NCI-H2081 treated with DMSO at 0.1 percent for 48 hours (cell line): Measurements from ENCODE around the gene OTX1.
"Not testable (repeated sequence)": the region's sequence is repeated elsewhere in the genome, so short reads cannot be mapped to it uniquely, and the experiment has no call there.

Experiments
- DNase-seq: peaks from one replicate; lab custom pipeline; 2025; lab: John Stamatoyannopoulos, UW

Gene OTX1

GRCh38 chr2:63058921-63059792 is 8.5 kb downstream of the OTX1 start:
- no peak for DNase-seq

GRCh38 chr2:63059793-63060471 is 9.3 kb downstream of the OTX1 start:
- no peak for DNase-seq

- DNase-seq, result no peak
Observed at GRCh38 chr2:63060472-63060991, 9.9 kb downstream of the OTX1 start.

- no peak for DNase-seq
Observed at GRCh38 chr2:63064197-63064596, 13.6 kb downstream of the OTX1 start.

- no peak for DNase-seq
Observed at GRCh38 chr2:63064661-63065060, 14.0 kb downstream of the OTX1 start.

- DNase-seq, result no peak
Observed at GRCh38 chr2:63066265-63066664, 15.6 kb downstream of the OTX1 start.

GRCh38 chr2:63066838-63067237 is 16.2 kb downstream of the OTX1 start:
- DNase-seq, result no peak

GRCh38 chr2:63071664-63072063 is 21.0 kb downstream of the OTX1 start:
- DNase-seq, result no peak

GRCh38 chr2:63073994-63074393 is 23.4 kb downstream of the OTX1 start:
- no peak for DNase-seq

- DNase-seq, result not testable (repeated sequence)
Observed at GRCh38 chr2:63074399-63074798, 23.8 kb downstream of the OTX1 start.

- DNase-seq, result no peak
Observed at GRCh38 chr2:63078852-63079606, 28.4 kb downstream of the OTX1 start.

GRCh38 chr2:63081404-63081803 is 30.8 kb downstream of the OTX1 start:
- no peak for DNase-seq

- DNase-seq, result no peak
Observed at GRCh38 chr2:63086687-63087086, 36.1 kb downstream of the OTX1 start.

GRCh38 chr2:63092401-63092800 is 41.8 kb downstream of the OTX1 start:
- no peak for DNase-seq

- DNase-seq, result no peak
Observed at GRCh38 chr2:63092857-63093256, 42.2 kb downstream of the OTX1 start.

GRCh38 chr2:63093502-63093901 is 42.9 kb downstream of the OTX1 start:
- DNase-seq, result no peak

- DNase-seq, result no peak
Observed at GRCh38 chr2:63096491-63096890, 45.9 kb downstream of the OTX1 start.

GRCh38 chr2:63099032-63099431 is 48.4 kb downstream of the OTX1 start:
- DNase-seq, result no peak

- DNase-seq, result no peak
Observed at GRCh38 chr2:63101954-63102353, 51.3 kb downstream of the OTX1 start.

- no peak for DNase-seq
Observed at GRCh38 chr2:63104482-63104881, 53.9 kb downstream of the OTX1 start.
